HG02798 (cell line): ENCODE data around the gene LGALS13.

Source experiments
- ATAC-seq: cut with Tn5 transposase; IDR thresholded peaks from one replicate; pipeline ENCODE4 v1.9.1; 2021; ENCODE audit warnings: mild to moderate bottlenecking; ENCODE audit not compliant: unreplicated experiment, poor library complexity

The LGALS13 gene

GRCh38 chr19:39602224-39602623, at the start of gene LGALS13:
Gene LGALS13, plus strand, starts transcription at chr19:39602524. Its CDS starts 45 bp downstream, at chr19:39602569.
- no peak for ATAC-seq

- no peak for ATAC-seq
Observed at GRCh38 chr19:39553082-39553652, 49.2 kb upstream of the LGALS13 start.

- ATAC-seq = no peak
Observed at GRCh38 chr19:39554701-39555311, 47.5 kb upstream of the LGALS13 start.

- no peak for ATAC-seq
Observed at GRCh38 chr19:39555883-39556282, 46.4 kb upstream of the LGALS13 start.

- no peak for ATAC-seq
Observed at GRCh38 chr19:39557811-39558623, 44.3 kb upstream of the LGALS13 start.

GRCh38 chr19:39558624-39559117, 43.7 kb upstream of the LGALS13 start:
- ATAC-seq = no peak

- ATAC-seq = no peak
Observed at GRCh38 chr19:39563408-39563807, 38.9 kb upstream of the LGALS13 start.

GRCh38 chr19:39566064-39566463, 36.3 kb upstream of the LGALS13 start:
- no peak for ATAC-seq

- ATAC-seq = no peak
Observed at GRCh38 chr19:39568604-39569003, 33.7 kb upstream of the LGALS13 start.

GRCh38 chr19:39582442-39582841, 19.9 kb upstream of the LGALS13 start:
- no peak for ATAC-seq

- ATAC-seq = no peak
Observed at GRCh38 chr19:39582891-39583625, 19.3 kb upstream of the LGALS13 start.

GRCh38 chr19:39587496-39587895, 14.8 kb upstream of the LGALS13 start:
- ATAC-seq = no peak

GRCh38 chr19:39588066-39588465, 14.3 kb upstream of the LGALS13 start:
- ATAC-seq = no peak

- no peak for ATAC-seq
Observed at GRCh38 chr19:39590265-39590664, 12.1 kb upstream of the LGALS13 start.

- ATAC-seq = no peak
Observed at GRCh38 chr19:39592381-39592780, 9.9 kb upstream of the LGALS13 start.

GRCh38 chr19:39595950-39596349, 6.4 kb upstream of the LGALS13 start:
- no peak for ATAC-seq

GRCh38 chr19:39596911-39597310, 5.4 kb upstream of the LGALS13 start:
- ATAC-seq = no peak

GRCh38 chr19:39599116-39599515, 3.2 kb upstream of the LGALS13 start:
- no peak for ATAC-seq

GRCh38 chr19:39603825-39604224, 1.5 kb downstream of the LGALS13 start:
- no peak for ATAC-seq

GRCh38 chr19:39607021-39607420, 4.7 kb downstream of the LGALS13 start:
- no peak for ATAC-seq

GRCh38 chr19:39607561-39607960, 5.2 kb downstream of the LGALS13 start:
- ATAC-seq = no peak
